HepG2 (cell line): ENCODE measurements around the gene TLN1. TPM values are rescaled to one million over a fixed set of nuclear protein-coding genes. Genes with fewer than 3 reads are reported as not detected.

ENCODE experiments used
- ATAC-seq: fragments of 200-7000 bp; cut with Tn5 transposase; 3 replicates; pipeline ENCODE4 v1.9.1; 2020; ENCODE audit warnings: mild to moderate bottlenecking, moderate library complexity
- BruUV-seq: library from RNA; stranded (reverse); fragments of 400-500 nt; replicated peaks from 2 replicates; lab custom pipeline; 2021; lab: Mats Ljungman, UMichigan
- CTCF ChIA-PET: fragments of 300-600 bp; formaldehyde crosslinking; extraction: SDS; loops from one replicate; lab custom pipeline; 2021; ENCODE audit warnings: low total read pairs, inconsistent platforms, low intra/inter-chr PET ratio; lab: Yijun Ruan, JAX
- POLR2A ChIA-PET: fragments of 350-600 bp; sonication (Branson Sonifier 250); formaldehyde crosslinking; loops from one replicate; lab custom pipeline; 2020; ENCODE audit warnings: antibody characterized with exemption, inconsistent platforms; lab: Yijun Ruan, JAX
- DNase-seq: peaks from one replicate; pipeline ENCODE4 v3.0.0-alpha.2; 2015; ENCODE audit warnings: low spot score
- FAIRE-seq: peaks from 3 replicates; lab custom pipeline; 2011; peaks lifted over from hg19 to GRCh38; lab: Jason Lieb, UNC
- H2AFZ ChIP-seq: one replicate; pipeline ENCODE4 v1.6.1; 2011; ENCODE audit warnings: low read length, inconsistent platforms
- H3K27ac ChIP-seq: fragments of 300-600 bp; 3 replicates; pipeline ENCODE4 v1.8.0; 2011; ENCODE audit warnings: mixed run types, mild to moderate bottlenecking, mixed read lengths, low read length, inconsistent platforms; ENCODE audit not compliant: insufficient read depth; ENCODE audit errors: extremely low read length
- H3K27me3 ChIP-seq, 2 experiments: fragments of 200-600 bp in 1 of 2; 2 replicates in 1 of 2; 3 replicates in 1 of 2; pipeline versions ENCODE4 v1.6.0 to v1.8.0; 2011; ENCODE audit warnings: low read length in 2 of 2, mild to moderate bottlenecking in 2 of 2, moderate library complexity in 2 of 2, inconsistent platforms in 1 of 2; ENCODE audit not compliant: insufficient read depth in 2 of 2, control insufficient read depth in 1 of 2
- H3K36me3 ChIP-seq, 2 experiments: fragments of 200-600 bp in 1 of 2; replicated peaks in 1 of 2; 2 replicates in 1 of 2; 3 replicates in 1 of 2; pipeline versions ENCODE4 v1.5.1 to v1.8.0; 2011; ENCODE audit warnings: low read length in 2 of 2, inconsistent platforms in 1 of 2; ENCODE audit not compliant: insufficient read depth in 2 of 2, control insufficient read depth in 1 of 2
- H3K4me1 ChIP-seq: 2 replicates; pipeline ENCODE4 v1.5.1; 2012; ENCODE audit warnings: low read length, inconsistent platforms; ENCODE audit not compliant: insufficient read depth
- H3K4me2 ChIP-seq: 2 replicates; pipeline ENCODE4 v1.6.0; 2011; ENCODE audit warnings: low read depth, low read length, inconsistent platforms
- H3K4me3 ChIP-seq, 3 experiments: fragments of 200-600 bp in 1 of 3; sonication (generic), shearing (Covaris generic) in 1 of 3; replicated peaks in 1 of 3; 2 replicates each; pipeline ENCODE4 v1.5.1; 2011 to 2016; ENCODE audit warnings: low read length in 3 of 3, inconsistent platforms in 2 of 3, low read depth in 2 of 3, mild to moderate bottlenecking in 2 of 3, control low read depth in 1 of 3, mixed read lengths in 1 of 3; ENCODE audit not compliant: insufficient read depth in 1 of 3
- H3K79me2 ChIP-seq: one replicate; pipeline ENCODE4 v1.6.1; 2011; ENCODE audit warnings: low read length, inconsistent platforms; ENCODE audit not compliant: insufficient read depth
- H3K9ac ChIP-seq: 2 replicates; pipeline ENCODE4 v1.6.0; 2011; ENCODE audit warnings: mild to moderate bottlenecking, low read depth, low read length, inconsistent platforms; ENCODE audit not compliant: insufficient read depth
- H3K9me3 ChIP-seq: 2 replicates; pipeline ENCODE4 v1.5.1; 2012; ENCODE audit warnings: mild to moderate bottlenecking, low read length
- H4K20me1 ChIP-seq: 2 replicates; pipeline ENCODE4 v1.6.0; 2011; ENCODE audit warnings: inconsistent platforms, mild to moderate bottlenecking, low read length, moderate library complexity; ENCODE audit not compliant: insufficient read depth
- ERF ChIP-seq: IDR thresholded peaks from 2 replicates; pipeline ENCODE4 v1.6.1; 2018; ENCODE audit warnings: missing biosample characterization, missing genetic modification reagents
- IRF2 ChIP-seq: IDR thresholded peaks from 2 replicates; pipeline ENCODE4 v1.6.1; 2018; ENCODE audit warnings: missing genetic modification reagents, missing compliant biosample characterization
- LCORL ChIP-seq, 2 experiments: fragments of 450-650 bp in 1 of 2; sonication (generic) in 1 of 2; formaldehyde crosslinking in 1 of 2; IDR thresholded peaks; 2 replicates each; pipeline versions ENCODE4 v1.5.0 to v1.6.1; 2017 to 2020; ENCODE audit warnings: antibody characterized with exemption in 1 of 2, missing genetic modification reagents in 1 of 2
- PATZ1 ChIP-seq: sonication (generic); formaldehyde crosslinking; IDR thresholded peaks from 2 replicates; pipeline ENCODE4 v1.4.0; 2020; ENCODE audit warnings: missing genetic modification reagents
- RBM22 ChIP-seq: fragments of 200-400 bp; formaldehyde crosslinking; optimal IDR thresholded peaks from 2 replicates; pipeline ENCODE3; 2017; ENCODE audit warnings: mild to moderate bottlenecking, low read length, moderate library complexity
- RCOR2 ChIP-seq: IDR thresholded peaks from 2 replicates; pipeline ENCODE4 v1.6.1; 2016; ENCODE audit warnings: missing biosample characterization, missing genetic modification reagents
- RFXANK ChIP-seq: IDR thresholded peaks from 2 replicates; pipeline ENCODE4 v1.6.1; 2016
- RXRB ChIP-seq: IDR thresholded peaks from 2 replicates; pipeline ENCODE4 v1.6.1; 2016; ENCODE audit warnings: borderline replicate concordance, missing genetic modification reagents, missing compliant biosample characterization
- SALL1 ChIP-seq: sonication (generic); formaldehyde crosslinking; IDR thresholded peaks from 2 replicates; pipeline ENCODE4 v1.8.0; 2022; ENCODE audit warnings: mild to moderate bottlenecking, missing genetic modification reagents
- SNAPC5 ChIP-seq: sonication (generic); formaldehyde crosslinking; IDR thresholded peaks from 2 replicates; pipeline ENCODE4 v1.8.1; 2023; ENCODE audit warnings: mild to moderate bottlenecking, missing genetic modification reagents, borderline replicate concordance
- SSRP1 ChIP-seq: IDR thresholded peaks from 2 replicates; pipeline ENCODE4 v1.6.1; 2016; ENCODE audit warnings: control low read depth
- THAP11 ChIP-seq: IDR thresholded peaks from 2 replicates; pipeline ENCODE4 v1.6.1; 2016; ENCODE audit warnings: missing biosample characterization, missing genetic modification reagents
- TSC22D2 ChIP-seq: sonication (generic); formaldehyde crosslinking; IDR thresholded peaks from 2 replicates; pipeline ENCODE4 v1.5.1; 2020; ENCODE audit warnings: missing genetic modification reagents, mild to moderate bottlenecking, borderline replicate concordance
- ZNF17 ChIP-seq: sonication (generic); formaldehyde crosslinking; IDR thresholded peaks from 2 replicates; pipeline ENCODE4 v1.5.0; 2020; ENCODE audit warnings: mild to moderate bottlenecking, missing genetic modification reagents
- ZNF574 ChIP-seq: sonication (generic); formaldehyde crosslinking; IDR thresholded peaks from 2 replicates; pipeline ENCODE4 v1.4.0; 2020; ENCODE audit warnings: missing genetic modification reagents
- ZNF776 ChIP-seq: sonication (generic); formaldehyde crosslinking; IDR thresholded peaks from 2 replicates; pipeline ENCODE4 v1.4.0; 2020; ENCODE audit warnings: mild to moderate bottlenecking, missing genetic modification reagents
- WGBS: methylation state at CpG from one replicate; pipeline ENCODE4 v1.1.6; 2017; ENCODE audit warnings: low lambda C conversion rate; 5-methylcytosine and 5-hydroxymethylcytosine counted together
- in situ Hi-C: cut with HindIII; loops from 2 replicates; pipeline ENCODE4 v1.10.0; 2017; ENCODE audit warnings: low pct_unique_long_range_greater_than_20kb; ENCODE audit not compliant: extremely low pct_ligation_motif_present
- intact Hi-C: fragments of 100-400 bp; cut with micrococcal nuclease; formaldehyde crosslinking; loops from one replicate; pipeline ENCODE4 v1.10.0; 2022; ENCODE audit not compliant: unreplicated experiment
- polyA plus RNA-seq, 8 experiments: library from polyadenylated mRNA; depleted of rRNA in 3 of 8; stranded (reverse) in 7 of 8; unstranded in 1 of 8; fragments of >200 nt; fragmentation: Illumina TruSeq in 4 of 8; extraction: Trizol in 4 of 8; gene quantifications; 2 replicates each; pipeline versions ENCODE4 v1.2.1 to v1.2.3, GENCODE V29; 2011 to 2016; ENCODE audit warnings: low read depth in 4 of 8, missing spikeins in 1 of 8, mixed read lengths in 1 of 8; ENCODE audit not compliant: insufficient read depth in 1 of 8
- total RNA-seq, 5 experiments: library from RNA; depleted of rRNA; stranded (reverse); fragments of >200 nt; fragmentation: Illumina TruSeq; extraction: Trizol; gene quantifications; 2 replicates each; pipeline ENCODE4 v1.2.3, GENCODE V29; 2016; ENCODE audit warnings: low read depth in 1 of 5

TLN1 gene
- total and polyA plus RNA-seq, 2 of the 13 experiments (the other 11 are each of a cell fraction or from before 2014, with no cell fraction given), result 35.2 to 51.8 TPM

GRCh38 chr9:35696520-35697215 is 35.3 kb downstream of the TLN1 start:
- peaks cover 19% of the 10 kb centered on the region for H3K4me1 ChIP-seq
- peak; percentile 64 for FAIRE-seq
- no peak overlapping the region for H3K4me3 ChIP-seq
- H3K79me2 ChIP-seq, result no peaks in the 10 kb centered on the region
- no TSS peak for BruUV-seq
- no peak overlapping the region for H3K9ac ChIP-seq
- peak; percentile 59 for DNase-seq
- POLR2A ChIA-PET, result interaction anchor here (0.6 to 2.3 kb wide), 13 partner anchors 9 to 60 kb away, joined by 3 to 12 read pairs (median 7); partner anchors contain the start of genes ARHGEF39, CA9, CCDC107 and CREB3
- H3K9me3 ChIP-seq, result no peaks in the 10 kb centered on the region
- H2AFZ ChIP-seq, result no peak overlapping the region
- peaks cover 24 to 49% of the 10 kb centered on the region in 2 experiments; a peak in 4 of 5 replicates for H3K36me3 ChIP-seq
- H3K27me3 ChIP-seq, result no peaks in the 10 kb centered on the region
- H3K27ac ChIP-seq, result no peak overlapping the region
- 47% methylated on average over 8 of the region's 9 CpGs for WGBS
- CTCF ChIA-PET, result interaction anchor here (1.5 kb wide), 2 partner anchors 31 to 38 kb away, joined by 5 to 9 read pairs; partner anchors contain the start of genes ARHGEF39, CCDC107 and RMRP
- intact Hi-C loops (loop anchor here (2.0 to 10.0 kb wide), 2 partner anchors 36 to 52 kb away; no protein-coding TSS in a partner anchor), in situ Hi-C loops (loop anchor here (5.0 kb wide), 1 partner anchor 34 kb away; no protein-coding TSS in a partner anchor)
- peak; percentile 92 for ATAC-seq
- no peak overlapping the region for H3K4me2 ChIP-seq
- no peaks in the 10 kb centered on the region for H4K20me1 ChIP-seq
- peak; percentile 22; the same call in 1 of the 2 replicates for TF ChIP-seq RXRB (CRISPR knock-in tag)
- 0 out of 2 replicates have a peak, but pooled peaks have one; percentile 39 for TF ChIP-seq ZNF574 (CRISPR knock-in tag)
- TF ChIP-seq PATZ1 (CRISPR knock-in tag), result peak; percentile 34; the same call in 1 of the 2 replicates
- no peak for TF ChIP-seq TSC22D2 (CRISPR knock-in tag)
- TF ChIP-seq THAP11 (CRISPR knock-in tag), result peak; percentile 62; the same call in 1 of the 2 replicates
- no peak for TF ChIP-seq SNAPC5
- TF ChIP-seq SSRP1 (CRISPR knock-in tag), result no peak
- TF ChIP-seq RBM22, result peak; percentile 29
- TF ChIP-seq ZNF17, result no peak
- TF ChIP-seq RFXANK, result no peak
- TF ChIP-seq ERF (CRISPR knock-in tag), result no peak
- TF ChIP-seq ZNF776 (CRISPR knock-in tag), result no peak
- no peak for TF ChIP-seq LCORL (IDR thresholded peaks at IDR 0.05)
- TF ChIP-seq LCORL (CRISPR knock-in tag; IDR thresholded peaks at IDR 0.05), result peak; percentile 27; the same call in 1 of the 2 replicates
- TF ChIP-seq RCOR2, result no peak
- TF ChIP-seq SALL1 (CRISPR knock-in tag), result peak; percentile 28; the same call in 1 of the 2 replicates
- TF ChIP-seq IRF2 (CRISPR knock-in tag), result 0 out of 2 replicates have a peak, but pooled peaks have one; percentile 41
